ENCODE measurements around the gene SIGLEC7.
A peak's percentile ranks its signal among the peaks of the same experiment; 100 is the strongest.
"Not testable (repeated sequence)": the region's sequence is repeated elsewhere in the genome, so short reads cannot be mapped to it uniquely, and the experiment has no call there.

Gene SIGLEC7

GRCh38 chr19:51138549-51138979, 3.5 kb upstream of the SIGLEC7 start:
- ChIA-PET POLR2A (no interaction called here), CTCF (no interaction called here)
- no peak overlapping the region for H3K4me3 ChIP-seq (ENCODE audit: control insufficient read depth in 1 of 7, extremely low read depth in 1 of 7, insufficient read depth in 4 of 7, low read depth in 2 of 7, low read length in 6 of 7)
- H3K9me3 ChIP-seq (ENCODE audit: control extremely low read depth in 1 of 5, control insufficient read depth in 4 of 5, insufficient read depth in 2 of 5, low read depth in 1 of 5, low read length in 4 of 5): peaks cover 0 to 6% (median 0%) of the 10 kb centered on the region in 5 experiments
- peak in 2 of 3 donors; percentile 39 to 51 for DNase-seq
- WGBS (ENCODE audit: insufficient coverage): 54% methylated on average over 5 of the region's 6 CpGs
- no peaks in the 10 kb centered on the region for H3K36me3 ChIP-seq (ENCODE audit: control insufficient read depth in 4 of 4, insufficient read depth in 4 of 4, low read length in 3 of 4)
- H3K27ac ChIP-seq (ENCODE audit: insufficient read depth in 1 of 2, low read depth in 1 of 2, low read length in 2 of 2, poor library complexity in 1 of 2, severe bottlenecking in 2 of 2): no peak overlapping the region
- peaks cover 18 to 68% (median 39%) of the 10 kb centered on the region in 4 experiments for H3K4me1 ChIP-seq (ENCODE audit: control extremely low read depth in 1 of 4, control insufficient read depth in 4 of 4, insufficient read depth in 4 of 4, low read length in 3 of 4)
- H3K27me3 ChIP-seq (replicated peaks in 2 of 5; ENCODE audit: control insufficient read depth in 4 of 5, insufficient read depth in 5 of 5, low read length in 4 of 5): peaks cover 0 to 15% (median 8%) of the 10 kb centered on the region in 5 experiments

GRCh38 chr19:51139299-51140014, 2.6 kb upstream of the SIGLEC7 start:
- H3K27me3 ChIP-seq (replicated peaks in 2 of 5; ENCODE audit: control insufficient read depth in 4 of 5, insufficient read depth in 5 of 5, low read length in 4 of 5): peaks cover 0 to 15% (median 8%) of the 10 kb centered on the region in 5 experiments
- H3K4me3 ChIP-seq (ENCODE audit: control insufficient read depth in 1 of 7, extremely low read depth in 1 of 7, insufficient read depth in 4 of 7, low read depth in 2 of 7, low read length in 6 of 7): no peak overlapping the region
- peaks cover 18 to 68% (median 39%) of the 10 kb centered on the region in 4 experiments for H3K4me1 ChIP-seq (ENCODE audit: control extremely low read depth in 1 of 4, control insufficient read depth in 4 of 4, insufficient read depth in 4 of 4, low read length in 3 of 4)
- H3K36me3 ChIP-seq (ENCODE audit: control insufficient read depth in 4 of 4, insufficient read depth in 4 of 4, low read length in 3 of 4): no peaks in the 10 kb centered on the region
- DNase-seq: peak; percentile 48 to 80 (median 79)
- ChIA-PET CTCF (interaction anchor here (1.8 kb wide), 1 partner anchor 18 kb away, joined by 4 read pairs; no protein-coding TSS in a partner anchor), POLR2A (interaction anchor here (0.7 kb wide), 1 partner anchor 55 kb away, joined by 4 read pairs; no protein-coding TSS in a partner anchor)
- peaks cover 0 to 6% (median 0%) of the 10 kb centered on the region in 5 experiments for H3K9me3 ChIP-seq (ENCODE audit: control extremely low read depth in 1 of 5, control insufficient read depth in 4 of 5, insufficient read depth in 2 of 5, low read depth in 1 of 5, low read length in 4 of 5)
- no peak overlapping the region for H3K27ac ChIP-seq (ENCODE audit: insufficient read depth in 1 of 2, low read depth in 1 of 2, low read length in 2 of 2, poor library complexity in 1 of 2, severe bottlenecking in 2 of 2)
- WGBS (ENCODE audit: insufficient coverage): 0% methylated on average over 3 of the region's 4 CpGs

- H3K27ac ChIP-seq (ENCODE audit: insufficient read depth in 1 of 2, low read depth in 1 of 2, low read length in 2 of 2, poor library complexity in 1 of 2, severe bottlenecking in 2 of 2): no peak overlapping the region
- ChIA-PET POLR2A (no interaction called here), CTCF (interaction anchor here (1.8 kb wide), 1 partner anchor 17 kb away, joined by 4 read pairs; no protein-coding TSS in a partner anchor)
- no CpG with 5 or more reads among the region's 6 CpGs for WGBS (ENCODE audit: insufficient coverage)
- no peak overlapping the region for H3K4me3 ChIP-seq (ENCODE audit: control insufficient read depth in 1 of 7, extremely low read depth in 1 of 7, insufficient read depth in 4 of 7, low read depth in 2 of 7, low read length in 6 of 7)
- H3K9me3 ChIP-seq (ENCODE audit: control extremely low read depth in 1 of 5, control insufficient read depth in 4 of 5, insufficient read depth in 2 of 5, low read depth in 1 of 5, low read length in 4 of 5): peaks cover 0 to 1% (median 0%) of the 10 kb centered on the region in 5 experiments
- H3K36me3 ChIP-seq (ENCODE audit: control insufficient read depth in 4 of 4, insufficient read depth in 4 of 4, low read length in 3 of 4): no peaks in the 10 kb centered on the region
- H3K4me1 ChIP-seq (ENCODE audit: control extremely low read depth in 1 of 4, control insufficient read depth in 4 of 4, insufficient read depth in 4 of 4, low read length in 3 of 4): peaks cover 18 to 68% (median 39%) of the 10 kb centered on the region in 4 experiments
- DNase-seq: no peak
- peaks cover 0 to 15% (median 8%) of the 10 kb centered on the region in 5 experiments for H3K27me3 ChIP-seq (replicated peaks in 2 of 5; ENCODE audit: control insufficient read depth in 4 of 5, insufficient read depth in 5 of 5, low read length in 4 of 5)
These were observed 1.7 kb upstream of the SIGLEC7 start for GRCh38 chr19:51140441-51140840.

GRCh38 chr19:51141181-51141580, 920 bp upstream of the SIGLEC7 start:
- H3K27ac ChIP-seq (ENCODE audit: insufficient read depth in 1 of 2, low read depth in 1 of 2, low read length in 2 of 2, poor library complexity in 1 of 2, severe bottlenecking in 2 of 2): no peak overlapping the region
- CTCF ChIA-PET: no interaction called here

GRCh38 chr19:51142809-51143475, 841 bp downstream of the SIGLEC7 start:
- H3K36me3 ChIP-seq (ENCODE audit: control insufficient read depth in 4 of 4, insufficient read depth in 4 of 4, low read length in 3 of 4); H3K27ac ChIP-seq (ENCODE audit: insufficient read depth in 1 of 2, low read depth in 1 of 2, low read length in 2 of 2, poor library complexity in 1 of 2, severe bottlenecking in 2 of 2); H3K9me3 ChIP-seq (ENCODE audit: control extremely low read depth in 1 of 5, control insufficient read depth in 4 of 5, insufficient read depth in 2 of 5, low read depth in 1 of 5, low read length in 4 of 5); POLR2A ChIA-PET; DNase-seq; CTCF ChIA-PET; H3K4me3 ChIP-seq (ENCODE audit: control insufficient read depth in 1 of 7, extremely low read depth in 1 of 7, insufficient read depth in 4 of 7, low read depth in 2 of 7, low read length in 6 of 7): not testable (repeated sequence)
- H3K27me3 ChIP-seq (replicated peaks in 2 of 5; ENCODE audit: control insufficient read depth in 4 of 5, insufficient read depth in 5 of 5, low read length in 4 of 5): peaks cover 0 to 15% (median 8%) of the 10 kb centered on the region in 5 experiments
- 88% methylated on average over 4 of the region's 15 CpGs for WGBS (ENCODE audit: insufficient coverage)
- peaks cover 16 to 51% (median 29%) of the 10 kb centered on the region in 4 experiments for H3K4me1 ChIP-seq (ENCODE audit: control extremely low read depth in 1 of 4, control insufficient read depth in 4 of 4, insufficient read depth in 4 of 4, low read length in 3 of 4)

More at GRCh38 chr19:51141181-51141580, 920 bp upstream of the SIGLEC7 start:
- Histone ChIP-seq H3K4me1 (ENCODE audit: control extremely low read depth in 1 of 4, control insufficient read depth in 4 of 4, insufficient read depth in 4 of 4, low read length in 3 of 4) (peaks cover 18 to 65% (median 39%) of the 10 kb centered on the region in 4 experiments), H3K36me3 (ENCODE audit: control insufficient read depth in 4 of 4, insufficient read depth in 4 of 4, low read length in 3 of 4) (no peaks in the 10 kb centered on the region), H3K4me3 (ENCODE audit: control insufficient read depth in 1 of 7, extremely low read depth in 1 of 7, insufficient read depth in 4 of 7, low read depth in 2 of 7, low read length in 6 of 7) (no peak overlapping the region), H3K9me3 (ENCODE audit: control extremely low read depth in 1 of 5, control insufficient read depth in 4 of 5, insufficient read depth in 2 of 5, low read depth in 1 of 5, low read length in 4 of 5) (no peaks in the 10 kb centered on the region), H3K27me3 (replicated peaks in 2 of 5; ENCODE audit: control insufficient read depth in 4 of 5, insufficient read depth in 5 of 5, low read length in 4 of 5) (peaks cover 0 to 15% (median 8%) of the 10 kb centered on the region in 5 experiments)
- DNase-seq: no peak
- POLR2A ChIA-PET: no interaction called here
- 86% methylated on average over 6 of the region's 6 CpGs for WGBS (ENCODE audit: insufficient coverage)

DNA sequence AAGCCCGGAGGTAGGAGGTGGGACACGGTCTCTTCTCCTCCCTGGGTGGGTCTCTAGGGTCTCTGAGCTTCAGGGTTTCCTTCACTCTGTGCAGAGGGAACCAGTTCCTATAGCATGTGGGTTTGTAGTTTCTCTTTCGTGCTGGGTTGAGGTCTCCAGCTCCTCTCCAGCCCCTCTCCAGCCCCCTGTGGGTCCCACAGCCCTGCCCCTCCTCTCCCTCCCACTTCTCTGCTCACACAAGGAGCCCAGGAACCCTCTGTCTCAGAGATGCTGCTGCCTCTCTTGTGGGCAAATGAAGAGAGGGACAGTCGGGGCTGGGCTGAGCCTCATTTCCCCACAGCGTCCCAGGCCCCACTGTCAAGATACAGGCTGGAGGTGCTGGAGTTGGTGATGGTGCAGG, 1.4 kb downstream of the SIGLEC7 start:
- Histone ChIP-seq H3K9me3 (ENCODE audit: control extremely low read depth in 1 of 5, control insufficient read depth in 4 of 5, insufficient read depth in 2 of 5, low read depth in 1 of 5, low read length in 4 of 5) (no peaks in the 10 kb centered on the region), H3K4me3 (ENCODE audit: control insufficient read depth in 1 of 7, extremely low read depth in 1 of 7, insufficient read depth in 4 of 7, low read depth in 2 of 7, low read length in 6 of 7) (no peak overlapping the region), H3K27ac (ENCODE audit: insufficient read depth in 1 of 2, low read depth in 1 of 2, low read length in 2 of 2, poor library complexity in 1 of 2, severe bottlenecking in 2 of 2) (no peak overlapping the region), H3K36me3 (ENCODE audit: control insufficient read depth in 4 of 4, insufficient read depth in 4 of 4, low read length in 3 of 4) (no peaks in the 10 kb centered on the region), H3K27me3 (replicated peaks in 2 of 5; ENCODE audit: control insufficient read depth in 4 of 5, insufficient read depth in 5 of 5, low read length in 4 of 5) (peaks cover 0 to 15% (median 8%) of the 10 kb centered on the region in 5 experiments), H3K4me1 (ENCODE audit: control extremely low read depth in 1 of 4, control insufficient read depth in 4 of 4, insufficient read depth in 4 of 4, low read length in 3 of 4) (peaks cover 17 to 51% (median 25%) of the 10 kb centered on the region in 4 experiments)
- no peak for DNase-seq
- CTCF ChIA-PET: interaction anchor here (5.6 kb wide), 1 partner anchor 14 kb away, joined by 40 read pairs; no protein-coding TSS in a partner anchor
- 100% methylated on average over 2 of the region's 5 CpGs for WGBS (ENCODE audit: insufficient coverage)
- POLR2A ChIA-PET: no interaction called here
